Kidney (tissue), 14 donors: ENCODE data around the gene MYO5B. TPM values are rescaled to one million over a fixed set of nuclear protein-coding genes. Genes with fewer than 3 reads are reported as not detected.

Experiments used
- DNase-seq, 5 donors: peaks; one replicate each; pipeline ENCODE4 v3.0.0-alpha.2; 2013 to 2020
- FAIRE-seq: peaks from 2 replicates; lab custom pipeline; 2012; peaks lifted over from hg19 to GRCh38; lab: Jason Lieb, UNC
- H3K27ac ChIP-seq, 2 donors: one replicate each; pipeline ENCODE4 v1.7.0; 2013; ENCODE audit warnings: low read depth in 2 of 2, low read length in 2 of 2, inconsistent platforms in 1 of 2
- H3K27me3 ChIP-seq: one replicate; pipeline ENCODE4 v1.7.1; 2013; ENCODE audit warnings: low read length, inconsistent platforms; ENCODE audit not compliant: control insufficient read depth, insufficient read depth
- H3K36me3 ChIP-seq, 3 donors: one replicate each; pipeline versions ENCODE4 v1.7.0 to v1.7.1; 2013; ENCODE audit warnings: low read length in 3 of 3, control low read depth in 1 of 3, inconsistent platforms in 1 of 3; ENCODE audit not compliant: insufficient read depth in 3 of 3, control insufficient read depth in 2 of 3
- H3K4me1 ChIP-seq, 3 donors: one replicate each; pipeline versions ENCODE4 v1.7.0 to v1.7.1; 2013; ENCODE audit warnings: low read length in 3 of 3, inconsistent platforms in 1 of 3, low read depth in 1 of 3; ENCODE audit not compliant: control insufficient read depth in 2 of 3, insufficient read depth in 2 of 3
- H3K4me3 ChIP-seq, 3 donors: one replicate each; pipeline versions ENCODE4 v1.7.0 to v1.8.1; 2013; ENCODE audit warnings: low read length in 3 of 3, control low read depth in 1 of 3, inconsistent platforms in 1 of 3
- H3K9ac ChIP-seq, 3 donors: one replicate each; pipeline versions ENCODE4 v1.7.0 to v1.7.1; 2013; ENCODE audit warnings: low read length in 3 of 3, control low read depth in 1 of 3, inconsistent platforms in 1 of 3
- H3K9me3 ChIP-seq, 3 donors: one replicate each; pipeline versions ENCODE4 v1.7.0 to v1.7.1; 2013; ENCODE audit warnings: low read length in 3 of 3, control low read depth in 1 of 3, inconsistent platforms in 1 of 3; ENCODE audit not compliant: control insufficient read depth in 2 of 3, insufficient read depth in 1 of 3
- intact Hi-C: fragments of 100-400 bp; cut with DNase I; formaldehyde crosslinking; loops from one replicate; pipeline ENCODE4 v1.11.1; 2022
- polyA plus RNA-seq: library from polyadenylated mRNA; stranded (reverse); fragments of 350-450 nt; fragmentation: Illumina TruSeq; extraction: RNeasy Lipid Tissue Mini Kit (QIAGEN cat#74804); gene quantifications from one replicate; pipeline ENCODE4 v1.2.3, GENCODE V29; 2014; ENCODE audit warnings: low read depth, low replicate concordance; ENCODE audit not compliant: insufficient read depth
- total RNA-seq: library from RNA; stranded (reverse); fragmentation: NEBNext Ultra II Directional; extraction: Animal tissue kit (Norgen Biotek cat#: 25700); gene quantifications from one replicate; pipeline ENCODE4 v1.2.1, GENCODE V29; 2021
- TF ChIP-seq, protein P1 (sequence below): IDR thresholded peaks from 3 replicates; pipeline ENCODE4 v1.5.1; 2012; ENCODE audit warnings: mild to moderate bottlenecking, moderate library complexity, borderline replicate concordance; ENCODE audit not compliant: insufficient read depth; ENCODE audit errors: extremely low read depth
- donor health status: control.
- donor health status: control.
- donor health status: control.
- donor health status: control.
- donor health status: control.
- donor health status: DM: yes; HTN: yes; CAD: no.
- donor health status: Normal renal cell carcinoma (clear cell type).

Gene MYO5B
- total and polyA plus RNA-seq, 2 donors from 2014 or later = 17.8 to 43.8 TPM

DNA sequence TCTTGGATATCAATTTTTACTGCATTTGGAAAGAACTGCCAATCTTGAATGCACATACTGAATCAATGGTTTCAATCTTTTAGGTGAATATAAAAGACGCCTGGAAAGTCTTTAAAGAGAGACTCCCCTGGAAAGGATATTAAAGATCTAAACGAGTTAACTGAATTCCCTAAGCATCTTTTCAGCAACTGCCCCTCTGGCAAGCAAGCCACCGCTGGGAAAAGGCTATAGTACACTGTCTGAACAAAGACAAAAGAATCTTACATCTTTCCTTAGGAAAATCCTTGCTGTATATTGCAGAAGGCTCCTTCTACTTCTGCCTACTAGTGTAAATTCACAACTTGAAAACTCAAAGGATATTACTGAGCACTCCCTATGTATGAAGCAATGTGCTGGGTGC lies 28.0 kb downstream of the MYO5B start:
- H3K27me3 ChIP-seq = no peaks in the 10 kb centered on the region
- TF ChIP-seq, protein P1, sequence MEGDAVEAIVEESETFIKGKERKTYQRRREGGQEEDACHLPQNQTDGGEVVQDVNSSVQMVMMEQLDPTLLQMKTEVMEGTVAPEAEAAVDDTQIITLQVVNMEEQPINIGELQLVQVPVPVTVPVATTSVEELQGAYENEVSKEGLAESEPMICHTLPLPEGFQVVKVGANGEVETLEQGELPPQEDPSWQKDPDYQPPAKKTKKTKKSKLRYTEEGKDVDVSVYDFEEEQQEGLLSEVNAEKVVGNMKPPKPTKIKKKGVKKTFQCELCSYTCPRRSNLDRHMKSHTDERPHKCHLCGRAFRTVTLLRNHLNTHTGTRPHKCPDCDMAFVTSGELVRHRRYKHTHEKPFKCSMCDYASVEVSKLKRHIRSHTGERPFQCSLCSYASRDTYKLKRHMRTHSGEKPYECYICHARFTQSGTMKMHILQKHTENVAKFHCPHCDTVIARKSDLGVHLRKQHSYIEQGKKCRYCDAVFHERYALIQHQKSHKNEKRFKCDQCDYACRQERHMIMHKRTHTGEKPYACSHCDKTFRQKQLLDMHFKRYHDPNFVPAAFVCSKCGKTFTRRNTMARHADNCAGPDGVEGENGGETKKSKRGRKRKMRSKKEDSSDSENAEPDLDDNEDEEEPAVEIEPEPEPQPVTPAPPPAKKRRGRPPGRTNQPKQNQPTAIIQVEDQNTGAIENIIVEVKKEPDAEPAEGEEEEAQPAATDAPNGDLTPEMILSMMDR = no peak
- no peaks in the 10 kb centered on the region for H3K36me3 ChIP-seq
- H3K4me3 ChIP-seq = no peak overlapping the region
- no peak overlapping the region for H3K9ac ChIP-seq
- no peaks in the 10 kb centered on the region for H3K9me3 ChIP-seq
- H3K27ac ChIP-seq = no peak overlapping the region
- H3K4me1 ChIP-seq = peaks cover 0 to 5% (median 4%) of the 10 kb centered on the region in 3 donors
- intact Hi-C loops = no loop called here
- DNase-seq = no peak
- FAIRE-seq = no peak

DNA sequence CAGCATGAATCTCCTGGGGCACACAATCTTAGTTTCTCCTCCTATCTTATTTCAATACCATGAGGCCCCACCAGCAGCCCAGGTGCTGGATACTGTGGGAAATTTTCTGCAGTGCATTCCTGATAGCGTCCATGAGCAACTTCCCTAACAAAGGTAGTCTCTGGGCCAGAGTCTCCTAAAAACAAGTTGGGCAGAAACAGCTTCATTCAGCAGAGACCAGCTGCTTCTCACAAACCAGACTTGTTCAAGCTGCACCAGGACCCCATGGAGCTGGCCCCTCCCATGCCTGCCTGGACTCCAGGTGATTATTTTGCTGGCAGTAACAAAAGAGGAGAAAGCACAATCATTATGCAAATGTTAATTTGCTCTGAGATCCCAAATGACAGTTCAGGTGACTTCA lies 31.4 kb downstream of the MYO5B start:
- FAIRE-seq (no peak), DNase-seq (no peak)
- no peak overlapping the region for H3K4me3 ChIP-seq
- peaks cover 0 to 20% (median 11%) of the 10 kb centered on the region in 3 donors for H3K4me1 ChIP-seq
- H3K27me3 ChIP-seq = no peaks in the 10 kb centered on the region
- H3K9ac ChIP-seq = no peak overlapping the region
- H3K27ac ChIP-seq = no peak overlapping the region
- H3K36me3 ChIP-seq = no peaks in the 10 kb centered on the region
- intact Hi-C loops = no loop called here
- TF ChIP-seq, protein P1 = no peak
- no peaks in the 10 kb centered on the region for H3K9me3 ChIP-seq

DNA sequence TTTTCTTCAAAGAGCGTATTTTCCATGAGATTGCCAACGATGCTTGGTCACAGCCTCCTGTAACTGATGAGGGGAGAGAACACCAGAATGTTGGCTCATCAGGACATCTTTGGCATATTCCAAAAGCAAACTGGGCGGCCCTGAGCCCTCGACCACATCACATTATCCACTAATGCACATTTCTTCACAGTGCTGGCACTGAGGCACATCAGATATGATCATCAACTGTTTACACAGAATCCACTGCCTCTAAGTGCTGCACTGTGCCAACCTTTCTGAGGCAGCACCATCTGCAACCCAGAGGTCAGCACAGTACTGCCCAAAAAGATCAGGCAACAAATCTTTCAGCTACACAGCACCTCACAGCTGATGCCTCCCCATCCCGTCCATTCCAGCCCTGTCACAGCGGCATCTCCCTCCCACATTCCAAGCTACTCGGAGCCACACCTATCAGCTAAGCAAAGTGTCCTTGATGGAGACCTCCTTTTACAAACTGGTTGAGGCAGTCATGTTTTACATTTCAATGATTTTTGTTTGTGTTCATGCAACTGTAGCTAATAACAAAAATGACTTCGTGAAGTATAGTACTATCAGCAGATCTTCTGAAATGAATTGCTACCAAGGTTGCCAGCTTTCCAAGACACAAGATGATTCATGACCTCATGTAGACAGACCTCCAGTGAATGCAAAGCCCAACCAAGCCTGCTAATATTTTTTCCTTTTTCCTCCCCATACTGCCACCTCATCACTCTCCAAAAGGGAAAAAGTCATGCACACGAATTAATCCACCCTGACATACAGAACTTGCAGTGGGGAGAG lies 32.3 kb downstream of the MYO5B start:
- FAIRE-seq (no peak), DNase-seq (peak in 1 of 5 donors; percentile 45)
- TF ChIP-seq, protein P1 = no peak
- Histone ChIP-seq H3K9ac (no peak overlapping the region), H3K4me1 (peaks cover 0 to 20% (median 11%) of the 10 kb centered on the region in 3 donors), H3K27ac (no peak overlapping the region), H3K36me3 (no peaks in the 10 kb centered on the region), H3K9me3 (no peaks in the 10 kb centered on the region), H3K27me3 (no peaks in the 10 kb centered on the region), H3K4me3 (no peak overlapping the region)
- intact Hi-C loops = no loop called here
